HG02938 (cell line): ENCODE data around the gene ARL17B.
"Not testable (repeated sequence)": the region's sequence is repeated elsewhere in the genome, so short reads cannot be mapped to it uniquely, and the experiment has no call there.

Experiments
- ATAC-seq: cut with Tn5 transposase; IDR thresholded peaks from one replicate; pipeline ENCODE4 v1.9.1; 2021; ENCODE audit warnings: mild to moderate bottlenecking, moderate library complexity; ENCODE audit not compliant: unreplicated experiment

ARL17B gene

DNA sequence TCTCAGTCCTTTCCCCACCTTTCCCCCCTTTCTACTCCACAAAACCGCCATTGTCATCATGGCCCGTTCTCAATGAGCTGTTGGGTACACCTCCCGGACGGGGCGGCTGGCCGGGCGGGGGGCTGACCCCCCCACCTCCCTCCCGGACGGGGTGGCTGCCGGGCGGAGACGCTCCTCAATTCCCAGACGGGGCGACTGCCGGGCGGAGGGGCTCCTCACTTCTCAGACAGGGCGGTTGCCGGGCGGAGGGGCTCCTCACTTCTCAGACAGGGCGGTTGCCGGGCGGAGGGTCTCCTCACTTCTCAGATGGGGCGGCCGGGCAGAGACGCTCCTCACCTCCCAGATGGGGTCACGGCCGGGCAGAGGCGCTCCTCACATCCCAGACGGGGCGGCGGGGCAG is 108.8 kb downstream of the ARL17B start:
- ATAC-seq, result not testable (repeated sequence)

DNA sequence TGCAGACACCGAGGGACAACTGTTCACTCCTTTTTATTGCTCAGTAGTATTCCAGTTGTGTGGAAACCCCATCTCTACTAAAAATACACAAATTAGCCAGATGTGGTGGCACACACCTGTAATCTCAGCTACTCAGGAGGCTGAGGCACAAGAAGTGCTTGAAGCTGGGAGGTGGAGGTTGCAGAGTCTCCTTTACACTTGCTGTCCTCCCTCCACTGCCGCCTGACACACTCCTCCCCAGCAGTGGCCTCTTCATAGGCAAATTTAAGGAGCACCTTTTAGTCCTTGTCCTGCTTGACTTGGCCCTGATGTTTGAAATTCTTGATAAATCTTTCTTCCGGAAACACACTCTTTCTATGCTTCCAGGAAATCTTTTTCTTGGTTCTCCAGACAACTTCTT is 112.4 kb downstream of the ARL17B start:
- not testable (repeated sequence) for ATAC-seq

DNA sequence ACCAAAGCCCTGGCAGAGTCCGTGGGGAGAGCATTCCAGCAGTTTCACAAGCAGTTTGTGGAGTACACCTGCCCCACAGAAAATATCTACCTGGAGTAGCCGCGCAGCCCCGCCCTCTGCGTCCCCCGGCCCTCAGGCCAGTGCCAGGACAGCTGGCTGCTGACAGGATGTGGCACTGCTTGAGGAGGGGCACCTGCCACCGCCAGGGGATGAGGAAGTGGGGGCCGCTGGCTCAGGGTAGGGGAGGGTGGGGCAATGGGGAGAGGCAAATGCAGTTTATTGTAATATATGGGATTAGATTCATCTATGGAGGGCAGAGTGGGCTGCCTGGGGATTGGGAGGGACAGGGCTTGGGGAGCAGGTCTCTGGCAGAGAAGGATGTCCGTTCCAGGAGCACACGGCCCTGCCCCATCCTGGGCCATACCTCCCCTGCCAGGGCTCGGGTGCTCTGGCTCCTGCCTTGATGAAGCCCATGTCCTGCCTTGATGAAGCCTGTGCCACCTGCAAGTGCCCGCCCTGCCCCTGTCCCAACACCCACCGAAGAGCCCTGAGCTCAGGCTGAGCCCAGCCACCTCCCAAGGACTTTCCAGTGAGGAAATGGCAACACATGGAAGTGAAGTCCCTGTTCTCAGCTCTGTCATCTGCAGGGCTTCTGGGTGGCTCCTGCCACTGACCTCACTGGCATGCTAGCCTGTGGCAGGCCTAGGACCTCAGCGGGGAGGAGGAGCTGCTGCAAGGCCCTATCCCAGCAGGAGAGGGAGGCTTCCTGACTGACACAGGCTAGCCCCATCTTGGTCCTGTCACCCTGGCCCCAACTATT is 116.4 kb downstream of the ARL17B start:
- not testable (repeated sequence) for ATAC-seq

DNA sequence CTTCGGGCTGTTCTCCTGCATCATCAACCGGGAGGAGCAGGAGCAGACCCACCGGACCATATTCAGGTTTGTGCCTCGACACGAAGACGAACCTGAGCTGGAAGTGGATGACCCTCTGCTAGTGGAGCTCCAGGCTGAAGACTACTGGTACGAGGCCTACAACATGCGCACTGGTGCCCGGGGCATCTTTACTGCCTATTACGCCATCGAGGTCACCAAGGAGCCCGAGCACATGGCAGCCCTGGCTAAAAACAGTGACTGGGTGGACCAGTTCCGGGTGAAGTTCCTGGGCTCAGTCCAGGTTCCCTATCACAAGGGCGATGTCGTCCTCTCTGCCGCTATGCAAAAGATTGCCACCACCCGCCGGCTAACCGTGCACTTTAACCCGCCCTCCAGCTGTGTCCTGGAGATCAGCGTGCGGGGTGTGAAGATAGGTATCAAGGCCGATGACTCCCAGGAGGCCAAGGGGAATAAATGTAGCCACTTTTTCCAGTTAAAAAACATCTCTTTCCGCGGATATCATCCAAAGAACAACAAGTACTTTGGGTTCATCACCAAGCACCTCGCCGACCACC is 117.1 kb downstream of the ARL17B start:
- not testable (repeated sequence) for ATAC-seq

DNA sequence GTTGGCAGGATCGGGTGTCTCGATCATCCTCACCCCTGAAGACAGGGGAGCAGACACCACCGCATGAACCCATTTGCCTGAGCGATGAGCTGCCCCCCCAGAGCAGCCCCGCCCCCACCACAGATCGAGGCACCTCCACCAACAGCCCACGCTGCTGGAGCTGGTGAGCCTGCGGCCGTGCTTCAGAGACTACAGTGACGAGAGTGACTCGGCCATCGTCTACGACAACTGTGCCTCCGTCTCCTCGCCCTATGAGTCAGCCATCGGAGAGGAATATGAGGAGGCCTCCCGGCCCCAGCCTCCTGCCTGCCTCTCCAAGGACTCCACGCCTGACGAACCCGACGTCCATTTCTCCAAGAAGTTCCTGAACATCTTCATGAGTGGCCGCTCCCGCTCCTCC is 117.6 kb downstream of the ARL17B start:
- not testable (repeated sequence) for ATAC-seq

DNA sequence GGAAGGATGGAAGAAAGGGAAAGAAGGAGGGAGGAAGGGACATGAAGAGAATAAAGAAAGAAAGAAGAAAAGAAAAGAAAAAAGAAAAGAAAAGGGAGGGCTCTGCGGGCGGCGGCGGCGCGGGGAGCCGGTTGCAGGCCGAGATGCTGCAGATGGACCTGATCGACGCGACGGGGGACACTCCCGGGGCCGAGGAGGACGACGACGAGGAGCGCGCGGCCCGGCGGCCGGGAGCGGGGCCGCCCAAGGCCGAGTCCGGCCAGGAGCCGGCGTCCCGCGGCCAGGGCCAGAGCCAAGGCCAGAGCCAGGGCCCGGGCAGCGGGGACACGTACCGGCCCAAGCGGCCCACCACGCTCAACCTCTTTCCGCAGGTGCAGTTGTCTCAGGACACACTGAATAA is 118.1 kb downstream of the ARL17B start:
- ATAC-seq, result not testable (repeated sequence)

DNA sequence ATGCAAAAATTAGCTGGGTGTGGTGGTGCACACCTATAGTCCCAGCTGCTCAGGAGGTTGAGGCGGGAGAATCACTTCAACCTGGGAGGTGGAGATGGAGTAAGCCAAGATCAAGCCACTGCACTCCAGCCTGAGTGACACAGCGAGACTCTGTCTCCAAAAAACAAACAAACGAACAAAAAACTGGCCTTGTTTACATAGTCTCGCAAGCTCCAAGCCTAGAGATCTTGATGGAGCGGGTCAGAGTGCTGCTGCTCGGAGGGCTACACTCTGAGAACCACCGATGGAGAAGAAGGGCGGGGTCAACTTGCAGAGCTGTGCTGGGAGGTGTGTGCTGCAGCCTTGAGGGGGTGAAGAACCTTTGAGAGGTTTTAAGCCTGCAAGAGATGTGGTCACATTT is 130.2 kb downstream of the ARL17B start:
- not testable (repeated sequence) for ATAC-seq

DNA sequence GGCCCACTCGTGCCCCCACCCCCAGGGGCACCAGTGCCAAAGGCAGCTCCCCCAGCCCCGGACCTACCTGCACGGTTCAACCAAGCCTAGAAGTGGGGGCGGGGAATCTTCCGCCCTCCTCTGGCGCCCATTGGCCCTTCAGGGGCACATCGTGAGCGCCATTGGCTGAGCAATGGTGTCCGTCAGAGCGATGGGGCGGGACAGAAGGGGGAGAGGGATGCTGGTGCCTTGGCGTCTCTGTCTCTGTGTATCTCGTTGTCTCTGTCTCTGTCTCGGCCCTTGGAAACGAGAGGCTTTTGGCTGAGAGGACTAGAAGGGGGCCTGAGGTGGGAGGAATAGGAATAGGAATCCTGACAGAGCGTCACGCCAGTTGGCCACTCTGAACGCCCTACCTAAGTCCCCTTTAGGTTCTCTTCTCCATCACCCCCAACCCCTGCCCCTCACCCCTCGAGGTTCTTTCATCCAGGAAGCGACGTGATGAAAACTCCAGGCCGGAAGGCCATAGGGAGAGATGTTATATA is 136.2 kb downstream of the ARL17B start:
- ATAC-seq, result peak; percentile 95

DNA sequence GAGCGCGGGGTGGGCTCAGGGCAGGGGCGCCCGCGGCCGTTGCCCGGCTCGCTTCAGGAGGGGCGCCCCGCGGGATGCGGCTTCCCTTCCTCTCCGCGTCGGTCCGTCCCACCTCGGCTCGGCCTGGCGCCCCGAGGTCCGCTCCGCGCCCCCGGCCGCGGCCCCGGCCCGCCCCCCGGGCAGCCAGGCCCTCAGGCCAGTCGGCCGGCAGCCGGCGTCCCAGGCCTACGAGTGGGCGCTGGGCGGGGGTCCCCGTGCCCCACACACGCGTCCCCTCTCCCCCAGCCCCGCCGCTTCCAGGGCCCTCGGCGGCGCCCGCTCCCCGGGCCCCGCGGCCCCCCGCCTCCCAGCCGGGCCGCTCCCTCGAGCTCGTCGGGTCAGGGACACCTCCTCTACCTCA is 136.7 kb downstream of the ARL17B start:
- peak; percentile 33 for ATAC-seq
